ENCODE results near the gene DCUN1D1.

GRCh38 chr3:182906036-182906435, 74.3 kb downstream of the DCUN1D1 start:
- no peak for TF ChIP-seq ZC3H10 (CRISPR knock-in tag; IDR thresholded peaks at IDR 0.05)
- TF ChIP-seq TCF4 (CRISPR knock-in tag; IDR thresholded peaks at IDR 0.05; ENCODE audit: borderline replicate concordance): no peak
- no peak for TF ChIP-seq CREB5 (CRISPR knock-in tag; IDR thresholded peaks at IDR 0.05; ENCODE audit: low read depth)
- TF ChIP-seq BACH2 (CRISPR knock-in tag; IDR thresholded peaks at IDR 0.05; ENCODE audit: borderline replicate concordance): no peak
- no peak for TF ChIP-seq CSDC2 (CRISPR knock-in tag; IDR thresholded peaks at IDR 0.05)
- TF ChIP-seq ZNF70 (CRISPR knock-in tag; IDR thresholded peaks at IDR 0.05): no peak
- TF ChIP-seq PATZ1 (CRISPR knock-in tag; IDR thresholded peaks at IDR 0.05; ENCODE audit: borderline replicate concordance): no peak
- TF ChIP-seq TSHZ2 (CRISPR knock-in tag; IDR thresholded peaks at IDR 0.05): no peak
- no peak for TF ChIP-seq PPARA (CRISPR knock-in tag; IDR thresholded peaks at IDR 0.05; ENCODE audit: borderline replicate concordance)
- TF ChIP-seq ZNF8 (CRISPR knock-in tag; IDR thresholded peaks at IDR 0.05): no peak
- no peak for TF ChIP-seq TOX (CRISPR knock-in tag; IDR thresholded peaks at IDR 0.05; ENCODE audit: borderline replicate concordance)
- no peak for TF ChIP-seq RARB (CRISPR knock-in tag; IDR thresholded peaks at IDR 0.05)

All from SK-N-SH treated with all-trans-retinoic acid at 6 μM for 48 hours (cell line).